Kasumi-1 (cell line): ENCODE results near the gene CEP170.
A peak's percentile ranks its signal among the peaks of the same experiment; 100 is the strongest.

Source experiments
- DNase-seq, 2 experiments: peaks; one replicate each; lab custom pipeline; 2025; lab: John Stamatoyannopoulos, UW

Gene CEP170

GRCh38 chr1:243254927-243255790, at the start of gene CEP170:
Gene CEP170 (minus strand): TSS chr1:243255281. CDS start chr1:243225280, 30,001 bp downstream.
- DNase-seq, result peak; percentile 97

- no peak for DNase-seq
Measured at GRCh38 chr1:243301059-243301458, 46.0 kb upstream of the CEP170 start.

- no peak for DNase-seq
Measured at GRCh38 chr1:243299069-243299468, 44.0 kb upstream of the CEP170 start.

- no peak for DNase-seq
Measured at GRCh38 chr1:243294723-243295121, 39.6 kb upstream of the CEP170 start.

GRCh38 chr1:243293941-243294722, 39.1 kb upstream of the CEP170 start:
- no peak for DNase-seq

GRCh38 chr1:243292117-243292516, 37.0 kb upstream of the CEP170 start:
- no peak for DNase-seq

- peak in 1 of 2 experiments; percentile 36 for DNase-seq
Measured at GRCh38 chr1:243291292-243291691, 36.2 kb upstream of the CEP170 start.

- DNase-seq, result no peak
Measured at GRCh38 chr1:243288062-243288461, 33.0 kb upstream of the CEP170 start.

GRCh38 chr1:243287652-243288051, 32.6 kb upstream of the CEP170 start:
- DNase-seq, result peak; percentile 97 to 99

- no peak for DNase-seq
Measured at GRCh38 chr1:243287123-243287460, 32.0 kb upstream of the CEP170 start.

- DNase-seq, result peak; percentile 78 to 80
Measured at GRCh38 chr1:243286409-243287122, 31.5 kb upstream of the CEP170 start.

- DNase-seq, result no peak
Measured at GRCh38 chr1:243281672-243282071, 26.6 kb upstream of the CEP170 start.

GRCh38 chr1:243280571-243281129, 25.6 kb upstream of the CEP170 start:
- no peak for DNase-seq

- no peak for DNase-seq
Measured at GRCh38 chr1:243275316-243275715, 20.2 kb upstream of the CEP170 start.

GRCh38 chr1:243273945-243274344, 18.9 kb upstream of the CEP170 start:
- no peak for DNase-seq

- no peak for DNase-seq
Measured at GRCh38 chr1:243273506-243273905, 18.4 kb upstream of the CEP170 start.

GRCh38 chr1:243272401-243272800, 17.3 kb upstream of the CEP170 start:
- DNase-seq, result no peak

GRCh38 chr1:243271996-243272395, 16.9 kb upstream of the CEP170 start:
- DNase-seq, result no peak

GRCh38 chr1:243270097-243270864, 15.2 kb upstream of the CEP170 start:
- DNase-seq, result peak in 1 of 2 experiments; percentile 76

GRCh38 chr1:243269461-243269801, 14.3 kb upstream of the CEP170 start:
- DNase-seq, result peak; percentile 92 to 93

GRCh38 chr1:243268751-243269460, 13.8 kb upstream of the CEP170 start:
- DNase-seq, result peak; percentile 86 to 90
